HAP-1 (cell line): ENCODE measurements around the gene HHATL.

Experiments
- DNase-seq, 2 experiments: peaks; one replicate each; pipeline ENCODE4 v3.0.0-alpha.2; 2016 to 2020; ENCODE audit warnings: low spot score in 2 of 2
- H3K27me3 ChIP-seq: fragments of 250-450 bp; sonication (Bioruptor Pico); 2 replicates; pipeline ENCODE4 v1.5.1; 2020; ENCODE audit warnings: low read depth, mild to moderate bottlenecking, moderate library complexity
- H3K36me3 ChIP-seq: fragments of 250-450 bp; sonication (Bioruptor Pico); replicated peaks from 2 replicates; pipeline ENCODE4 v1.5.1; 2020; ENCODE audit warnings: mild to moderate bottlenecking
- H3K4me1 ChIP-seq: fragments of 250-450 bp; sonication (Bioruptor Pico); 2 replicates; pipeline ENCODE4 v1.5.1; 2020; ENCODE audit warnings: mild to moderate bottlenecking
- H3K4me3 ChIP-seq: fragments of 250-450 bp; sonication (Bioruptor Pico); 2 replicates; pipeline ENCODE4 v1.5.1; 2020; ENCODE audit warnings: mild to moderate bottlenecking, moderate library complexity
- H3K9me3 ChIP-seq: fragments of 250-450 bp; sonication (Bioruptor Pico); 2 replicates; pipeline ENCODE4 v1.5.1; 2020; ENCODE audit warnings: mild to moderate bottlenecking, moderate library complexity
- in situ Hi-C: fragments of 300-500 bp; cut with MboI; formaldehyde crosslinking; loops from 3 replicates; pipeline ENCODE4 v1.14.3; 2020; ENCODE audit warnings: low sequenced_read_pairs, inconsistent platforms, mixed read lengths

The HHATL gene

GRCh38 chr3:42713747-42714146, 11.1 kb upstream of the HHATL start:
- Histone ChIP-seq H3K36me3 (no peaks in the 10 kb centered on the region), H3K9me3 (no peaks in the 10 kb centered on the region), H3K4me3 (no peak overlapping the region), H3K27me3 (peaks cover 19% of the 10 kb centered on the region), H3K4me1 (peaks cover 10% of the 10 kb centered on the region)
- in situ Hi-C loops, result no loop called here
- DNase-seq, result peak in 1 of 2 experiments; percentile 6

- Histone ChIP-seq H3K9me3 (no peaks in the 10 kb centered on the region), H3K4me3 (no peak overlapping the region), H3K4me1 (peaks cover 10% of the 10 kb centered on the region), H3K27me3 (peaks cover 21% of the 10 kb centered on the region), H3K36me3 (no peaks in the 10 kb centered on the region)
- in situ Hi-C loops, result no loop called here
- peak in 1 of 2 experiments; percentile 3 for DNase-seq
Measured at GRCh38 chr3:42712688-42713372, 10.2 kb upstream of the HHATL start.

DNA sequence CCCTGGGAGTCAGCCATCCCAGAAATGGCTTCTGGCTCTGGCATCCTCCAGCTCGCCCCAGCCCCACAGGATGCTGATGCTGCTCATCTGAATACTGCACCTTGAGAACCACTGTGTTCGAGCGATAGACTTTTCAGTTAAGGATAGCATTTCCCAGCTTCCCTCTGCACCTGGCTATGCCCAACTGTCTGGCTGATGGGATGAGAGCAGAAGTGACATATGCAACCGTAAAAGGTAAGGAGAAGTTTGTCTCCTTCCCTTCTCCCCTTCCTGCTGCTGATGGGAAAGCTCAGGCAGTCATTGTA, 9.7 kb upstream of the HHATL start:
- in situ Hi-C loops, result no loop called here
- Histone ChIP-seq H3K4me3 (no peak overlapping the region), H3K9me3 (no peaks in the 10 kb centered on the region), H3K27me3 (peaks cover 24% of the 10 kb centered on the region), H3K36me3 (no peaks in the 10 kb centered on the region), H3K4me1 (peaks cover 10% of the 10 kb centered on the region)
- no peak for DNase-seq

GRCh38 chr3:42711491-42712343, 9.1 kb upstream of the HHATL start:
- DNase-seq, result peak in 1 of 2 experiments; percentile 12
- Histone ChIP-seq H3K9me3 (no peaks in the 10 kb centered on the region), H3K27me3 (peaks cover 27% of the 10 kb centered on the region), H3K4me3 (no peak overlapping the region), H3K4me1 (peaks cover 10% of the 10 kb centered on the region), H3K36me3 (no peaks in the 10 kb centered on the region)
- in situ Hi-C loops, result no loop called here

DNA sequence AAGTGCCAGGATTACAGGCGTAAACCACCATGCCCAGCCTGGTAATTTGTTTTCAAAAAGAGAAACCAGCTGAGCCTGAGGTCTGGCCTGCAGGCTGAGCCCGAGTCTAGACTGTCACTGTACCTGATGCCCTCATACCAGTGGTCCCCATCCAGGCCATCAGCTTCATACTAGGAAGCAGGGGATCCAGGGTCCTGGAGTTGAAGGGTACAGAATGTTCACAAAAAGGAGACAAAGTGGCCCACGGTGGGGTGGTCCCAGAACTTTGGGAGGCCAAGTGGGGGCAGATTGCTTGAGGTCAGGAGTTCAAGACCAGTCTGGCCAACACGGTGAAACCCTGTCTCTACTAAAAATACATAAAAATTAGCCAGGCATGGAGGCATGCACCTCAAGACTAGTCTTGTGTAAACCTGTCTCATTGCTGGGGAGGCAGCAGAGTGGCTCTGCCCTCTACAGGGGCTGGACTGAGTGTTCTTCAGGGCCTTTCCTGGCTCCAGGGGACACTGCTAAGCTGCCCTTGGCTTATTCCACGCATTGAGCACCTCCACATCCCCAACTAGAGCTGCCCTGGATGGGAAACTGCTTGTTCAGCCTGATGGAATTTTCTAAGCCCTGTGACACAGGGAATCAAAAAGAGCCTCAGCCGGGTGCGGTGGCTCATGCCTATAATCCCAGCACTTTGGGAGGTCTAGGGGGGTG, 7.9 kb upstream of the HHATL start:
- Histone ChIP-seq H3K4me3 (no peak overlapping the region), H3K4me1 (peaks cover 10% of the 10 kb centered on the region), H3K27me3 (peaks cover 29% of the 10 kb centered on the region), H3K9me3 (no peaks in the 10 kb centered on the region), H3K36me3 (no peaks in the 10 kb centered on the region)
- peak in 1 of 2 experiments; percentile 2 for DNase-seq
- in situ Hi-C loops, result no loop called here

DNA sequence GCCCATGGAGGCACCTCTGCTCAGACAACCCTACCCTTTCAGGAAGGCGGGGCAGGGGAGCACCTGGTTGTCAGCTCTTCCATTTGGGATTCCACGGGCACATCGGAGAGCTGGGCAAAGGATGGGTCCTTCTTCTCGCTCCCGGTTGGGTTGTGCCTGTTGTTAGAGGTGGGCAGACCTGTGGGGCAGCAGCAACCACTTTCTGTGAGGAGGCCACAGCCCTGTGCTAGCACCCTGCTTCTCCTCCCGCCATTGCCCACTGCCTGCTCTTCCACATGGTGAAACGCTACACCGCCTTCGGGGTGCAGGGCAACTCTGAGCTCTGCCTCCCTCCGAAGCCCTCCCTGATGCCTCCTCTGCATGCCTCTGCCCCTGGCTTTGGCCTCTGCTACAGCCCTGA, 7.0 kb upstream of the HHATL start:
- Histone ChIP-seq H3K9me3 (no peaks in the 10 kb centered on the region), H3K27me3 (peaks cover 29% of the 10 kb centered on the region), H3K36me3 (no peaks in the 10 kb centered on the region), H3K4me1 (peaks cover 9% of the 10 kb centered on the region), H3K4me3 (no peak overlapping the region)
- in situ Hi-C loops, result no loop called here
- DNase-seq, result no peak

GRCh38 chr3:42708611-42709151, 6.1 kb upstream of the HHATL start:
- H3K36me3 ChIP-seq, result no peaks in the 10 kb centered on the region
- H3K9me3 ChIP-seq, result no peaks in the 10 kb centered on the region
- H3K4me3 ChIP-seq, result no peak overlapping the region
- peaks cover 29% of the 10 kb centered on the region for H3K27me3 ChIP-seq
- DNase-seq, result peak in 1 of 2 experiments; percentile 2
- peaks cover 3% of the 10 kb centered on the region for H3K4me1 ChIP-seq
- in situ Hi-C loops, result no loop called here

GRCh38 chr3:42707620-42708355, 5.2 kb upstream of the HHATL start:
- peak in 1 of 2 experiments; percentile 4 for DNase-seq
- H3K27me3 ChIP-seq, result peaks cover 26% of the 10 kb centered on the region
- no peak overlapping the region for H3K4me3 ChIP-seq
- no peaks in the 10 kb centered on the region for H3K9me3 ChIP-seq
- H3K4me1 ChIP-seq, result no peaks in the 10 kb centered on the region
- in situ Hi-C loops, result no loop called here
- H3K36me3 ChIP-seq, result no peaks in the 10 kb centered on the region

DNA sequence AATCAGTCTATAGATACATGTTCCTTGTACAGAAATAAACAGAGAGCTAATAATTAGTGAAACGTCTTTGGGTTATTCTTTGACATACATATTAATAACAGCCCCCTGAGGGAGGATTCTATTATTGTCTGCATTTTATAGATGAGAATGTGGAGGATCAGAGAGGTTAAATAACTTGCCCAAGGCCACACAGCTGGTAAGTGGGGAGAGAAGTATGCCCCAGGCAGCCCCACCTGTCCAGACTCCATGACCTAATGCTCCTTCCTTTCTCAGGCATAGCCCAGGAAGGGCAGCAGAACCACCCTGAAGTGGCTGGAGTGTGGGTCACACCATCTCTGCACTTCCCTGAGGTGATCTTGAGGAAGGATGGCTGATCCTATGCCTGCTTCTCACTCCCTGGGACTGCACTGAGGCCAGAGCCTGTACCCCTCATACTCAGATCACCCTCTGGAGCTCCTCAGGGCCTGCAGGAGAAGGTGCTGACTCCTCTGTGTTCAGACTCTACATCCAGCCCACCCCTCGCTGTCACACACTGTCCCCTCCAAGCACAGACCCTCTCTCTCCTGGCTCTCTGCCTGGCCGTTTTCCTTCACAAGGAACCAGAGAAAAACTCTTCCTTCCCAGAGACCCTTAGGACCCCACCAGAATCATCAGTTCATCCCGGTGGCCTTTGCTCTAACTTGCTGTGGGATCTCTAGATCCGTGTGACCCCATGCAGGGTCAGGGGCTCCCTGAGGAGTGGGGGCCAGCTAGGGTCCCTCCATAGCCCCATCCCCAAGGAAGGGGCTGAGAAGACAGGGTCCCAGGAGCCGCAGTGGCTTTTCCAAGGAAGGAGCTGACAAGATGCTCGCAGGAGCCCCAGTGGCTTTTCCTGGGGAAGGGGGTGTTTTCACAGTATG, 4.4 kb upstream of the HHATL start:
- H3K4me3 ChIP-seq, result no peak overlapping the region
- in situ Hi-C loops, result no loop called here
- DNase-seq, result peak in 1 of 2 experiments; percentile 4
- H3K9me3 ChIP-seq, result no peaks in the 10 kb centered on the region
- H3K36me3 ChIP-seq, result no peaks in the 10 kb centered on the region
- H3K27me3 ChIP-seq, result peaks cover 25% of the 10 kb centered on the region
- no peaks in the 10 kb centered on the region for H3K4me1 ChIP-seq

GRCh38 chr3:42705962-42706585, 3.5 kb upstream of the HHATL start:
- H3K9me3 ChIP-seq, result no peaks in the 10 kb centered on the region
- DNase-seq, result peak in 1 of 2 experiments; percentile 3
- no peaks in the 10 kb centered on the region for H3K36me3 ChIP-seq
- no peak overlapping the region for H3K4me3 ChIP-seq
- peaks cover 26% of the 10 kb centered on the region for H3K27me3 ChIP-seq
- H3K4me1 ChIP-seq, result no peaks in the 10 kb centered on the region
- in situ Hi-C loops, result no loop called here

GRCh38 chr3:42705058-42705767, 2.6 kb upstream of the HHATL start:
- Histone ChIP-seq H3K9me3 (no peaks in the 10 kb centered on the region), H3K36me3 (no peaks in the 10 kb centered on the region), H3K4me3 (no peak overlapping the region), H3K27me3 (peaks cover 27% of the 10 kb centered on the region), H3K4me1 (no peaks in the 10 kb centered on the region)
- in situ Hi-C loops, result no loop called here
- peak in 1 of 2 experiments; percentile 6 for DNase-seq
